IMR-90 (cell line): Measurements from ENCODE around the gene RUNX3. TPM values are rescaled to one million over a fixed set of nuclear protein-coding genes. Genes with fewer than 3 reads are reported as not detected.

ENCODE experiments used
- ATAC-seq: fragments of 200-7000 bp; cut with Tn5 transposase; 2 replicates; pipeline ENCODE4 v1.9.1; 2020; ENCODE audit warnings: low read depth, mild to moderate bottlenecking, moderate library complexity
- BruUV-seq: library from RNA; stranded (reverse); fragments of 400-500 nt; replicated peaks from 2 replicates; lab custom pipeline; 2021; lab: Mats Ljungman, UMichigan
- CTCF ChIA-PET: fragments of 300-600 bp; formaldehyde crosslinking; extraction: SDS; loops from one replicate; lab custom pipeline; 2021; ENCODE audit warnings: antibody characterized with exemption; lab: Yijun Ruan, JAX
- POLR2A ChIA-PET: fragments of 300-600 bp; sonication (Branson Sonifier 250); formaldehyde crosslinking; loops from one replicate; lab custom pipeline; 2022; ENCODE audit warnings: antibody characterized with exemption; ENCODE audit not compliant: unreplicated experiment; lab: Charles Lee
- DNase-seq: peaks from one replicate; pipeline ENCODE4 v3.0.0; 2013
- H2AFZ ChIP-seq: replicated peaks from 2 replicates; pipeline ENCODE3; 2013; ENCODE audit warnings: low read length, mild to moderate bottlenecking; ENCODE audit not compliant: poor library complexity
- H2AK5ac ChIP-seq: 2 replicates; pipeline ENCODE4 v1.6.1; 2013; ENCODE audit warnings: low read depth, low read length, inconsistent platforms
- H2AK9ac ChIP-seq: replicated peaks from 2 replicates; pipeline ENCODE3; 2013; ENCODE audit warnings: mild to moderate bottlenecking, low read depth, low read length, moderate library complexity; ENCODE audit not compliant: poor library complexity
- H2BK120ac ChIP-seq: 2 replicates; pipeline ENCODE4 v1.6.1; 2013; ENCODE audit warnings: low read depth, low read length, inconsistent platforms
- H2BK15ac ChIP-seq: 3 replicates; pipeline ENCODE4 v1.6.1; 2013; ENCODE audit warnings: low read depth, low read length, inconsistent platforms
- H2BK20ac ChIP-seq: 2 replicates; pipeline ENCODE4 v1.6.1; 2013; ENCODE audit warnings: low read depth, mild to moderate bottlenecking, inconsistent platforms, low read length, moderate library complexity
- H2BK5ac ChIP-seq: 2 replicates; pipeline ENCODE4 v1.6.1; 2013; ENCODE audit warnings: mild to moderate bottlenecking, low read depth, low read length, inconsistent platforms; ENCODE audit not compliant: poor library complexity, severe bottlenecking
- H3K14ac ChIP-seq: replicated peaks from 2 replicates; pipeline ENCODE4 v1.6.1; 2013; ENCODE audit warnings: low read depth, low read length, inconsistent platforms
- H3K18ac ChIP-seq: 2 replicates; pipeline ENCODE4 v1.6.1; 2013; ENCODE audit warnings: low read depth, low read length, control low read depth
- H3K23ac ChIP-seq: 2 replicates; pipeline ENCODE4 v1.6.1; 2013; ENCODE audit warnings: low read depth, low read length, inconsistent platforms
- H3K27ac ChIP-seq: 2 replicates; pipeline ENCODE4 v1.5.1; 2013; ENCODE audit warnings: mild to moderate bottlenecking, control low read depth, low read length; ENCODE audit not compliant: insufficient read depth
- H3K27me3 ChIP-seq: 2 replicates; pipeline ENCODE4 v1.6.1; 2013; ENCODE audit warnings: low read length; ENCODE audit not compliant: control insufficient read depth, insufficient read depth
- H3K36me3 ChIP-seq: 2 replicates; pipeline ENCODE4 v1.6.1; 2013; ENCODE audit warnings: low read length, mixed read lengths; ENCODE audit not compliant: control insufficient read depth, insufficient read depth
- H3K4ac ChIP-seq: 2 replicates; pipeline ENCODE4 v1.6.1; 2013; ENCODE audit warnings: low read depth, low read length, inconsistent platforms
- H3K4me1 ChIP-seq: 2 replicates; pipeline ENCODE4 v1.6.1; 2013; ENCODE audit warnings: low read length, mixed read lengths; ENCODE audit not compliant: control insufficient read depth, insufficient read depth
- H3K4me2 ChIP-seq: 2 replicates; pipeline ENCODE4 v1.6.1; 2013; ENCODE audit warnings: low read depth, mild to moderate bottlenecking, control low read depth, low read length, moderate library complexity
- H3K4me3 ChIP-seq: 2 replicates; pipeline ENCODE4 v1.5.1; 2013; ENCODE audit warnings: low read depth, mild to moderate bottlenecking, control low read depth, low read length, moderate library complexity; ENCODE audit not compliant: insufficient read depth
- H3K56ac ChIP-seq: 2 replicates; pipeline ENCODE4 v1.6.1; 2013; ENCODE audit warnings: low read length, inconsistent platforms; ENCODE audit not compliant: insufficient read depth; ENCODE audit errors: extremely low read depth
- H3K79me1 ChIP-seq, 2 experiments: 2 replicates each; pipeline ENCODE4 v1.6.1; 2013; ENCODE audit warnings: low read length in 2 of 2, inconsistent platforms in 1 of 2, low read depth in 1 of 2
- H3K9ac ChIP-seq: 2 replicates; pipeline ENCODE4 v1.6.1; 2013; ENCODE audit warnings: low read depth, low read length, control low read depth
- H3K9me1 ChIP-seq: 2 replicates; pipeline ENCODE4 v1.6.1; 2013; ENCODE audit warnings: low read length, inconsistent platforms; ENCODE audit not compliant: insufficient read depth
- H3K9me3 ChIP-seq: 2 replicates; pipeline ENCODE4 v1.6.1; 2013; ENCODE audit warnings: low read length; ENCODE audit not compliant: control insufficient read depth, insufficient read depth
- H4K20me1 ChIP-seq: 2 replicates; pipeline ENCODE4 v1.6.1; 2013; ENCODE audit warnings: low read length, inconsistent platforms; ENCODE audit not compliant: insufficient read depth
- H4K5ac ChIP-seq: 2 replicates; pipeline ENCODE4 v1.6.1; 2013; ENCODE audit warnings: mild to moderate bottlenecking, low read depth, low read length, control low read depth
- H4K8ac ChIP-seq, 2 experiments: 2 replicates each; pipeline ENCODE4 v1.6.1; 2013; ENCODE audit warnings: low read depth in 2 of 2, low read length in 2 of 2, control low read depth in 1 of 2, inconsistent platforms in 1 of 2
- H4K91ac ChIP-seq: 2 replicates; pipeline ENCODE4 v1.6.1; 2013; ENCODE audit warnings: low read depth, low read length, inconsistent platforms; ENCODE audit not compliant: insufficient read depth
- BHLHE40 ChIP-seq: fragments of 150-350 bp; IDR thresholded peaks from 2 replicates; pipeline ENCODE4 v1.6.1; 2016; ENCODE audit warnings: mild to moderate bottlenecking, low read depth, low read length
- CEBPB ChIP-seq: IDR thresholded peaks from 2 replicates; pipeline ENCODE4 v1.6.1; 2012; ENCODE audit warnings: low read depth, low read length, improper control_type of control experiment
- CHD1 ChIP-seq: IDR thresholded peaks from 2 replicates; pipeline ENCODE4 v1.6.1; 2012; ENCODE audit warnings: low read depth, low read length, improper control_type of control experiment
- FOS ChIP-seq: fragments of 150-350 bp; IDR thresholded peaks from 2 replicates; pipeline ENCODE4 v1.6.1; 2016; ENCODE audit warnings: low read depth, low read length
- MAFK ChIP-seq: IDR thresholded peaks from 2 replicates; pipeline ENCODE4 v1.6.1; 2012; ENCODE audit warnings: low read depth, low read length, improper control_type of control experiment
- MAZ ChIP-seq: IDR thresholded peaks from 2 replicates; pipeline ENCODE4 v1.6.1; 2012; ENCODE audit warnings: low read depth, mild to moderate bottlenecking, low read length, improper control_type of control experiment, moderate library complexity, borderline replicate concordance
- MXI1 ChIP-seq: IDR thresholded peaks from 2 replicates; pipeline ENCODE4 v1.6.1; 2012; ENCODE audit warnings: low read depth, mild to moderate bottlenecking, low read length, moderate library complexity, borderline replicate concordance
- NFE2L2 ChIP-seq: fragments of 150-350 bp; IDR thresholded peaks from 2 replicates; pipeline ENCODE4 v1.6.1; 2016; ENCODE audit warnings: low read depth, mild to moderate bottlenecking, low read length
- POLR2A ChIP-seq: IDR thresholded peaks from 2 replicates; pipeline ENCODE4 v1.6.1; 2012; ENCODE audit warnings: mild to moderate bottlenecking, low read depth, low read length
- RAD21 ChIP-seq: IDR thresholded peaks from 2 replicates; pipeline ENCODE4 v1.6.1; 2012; ENCODE audit warnings: low read length, improper control_type of control experiment
- RCOR1 ChIP-seq: IDR thresholded peaks from 2 replicates; pipeline ENCODE4 v1.6.1; 2012; ENCODE audit warnings: mild to moderate bottlenecking, low read length, improper control_type of control experiment; ENCODE audit not compliant: insufficient replicate concordance
- RFX5 ChIP-seq: IDR thresholded peaks from 2 replicates; pipeline ENCODE4 v1.8.0; 2012; ENCODE audit warnings: low read depth, mild to moderate bottlenecking, low read length, moderate library complexity
- SMC3 ChIP-seq: fragments of 150-350 bp; IDR thresholded peaks from 2 replicates; pipeline ENCODE4 v1.6.1; 2016; ENCODE audit warnings: low read depth, mild to moderate bottlenecking, antibody characterized with exemption, low read length, moderate library complexity
- USF2 ChIP-seq: fragments of 150-350 bp; IDR thresholded peaks from 2 replicates; pipeline ENCODE4 v1.6.1; 2017; ENCODE audit warnings: mild to moderate bottlenecking, antibody characterized with exemption, low read length, low read depth
- WGBS, 2 experiments: methylation state at CpG; one replicate each; pipeline versions ENCODE4 v1.1.5 to v1.1.7; 2013; ENCODE audit warnings: missing lambda C conversion rate in 2 of 2; ENCODE audit not compliant: insufficient read length in 1 of 2; ENCODE audit errors: extremely low coverage in 2 of 2; 5-methylcytosine and 5-hydroxymethylcytosine counted together
- dilution Hi-C: fragments of 300-500 bp; cut with HindIII; formaldehyde crosslinking; loops from one replicate; pipeline ENCODE4 v1.14.3; 2018; ENCODE audit warnings: low sequenced_read_pairs; ENCODE audit not compliant: unreplicated experiment
- in situ Hi-C: fragments of 300-500 bp; cut with MboI; formaldehyde crosslinking; loops from 3 replicates; pipeline ENCODE4 v1.14.3; 2019; ENCODE audit warnings: low sequenced_read_pairs, inconsistent platforms, mixed read lengths
- intact Hi-C: fragments of 100-400 bp; cut with micrococcal nuclease; formaldehyde crosslinking; loops from 2 replicates; pipeline ENCODE4 v1.10.0; 2022
- polyA plus RNA-seq, 3 experiments: library from polyadenylated mRNA; depleted of rRNA; stranded (reverse); fragments of >200 nt; gene quantifications; 2 replicates each; pipeline ENCODE4 v1.2.3, GENCODE V29; 2012; ENCODE audit warnings: low replicate concordance in 1 of 3
- total RNA-seq: library from RNA; depleted of rRNA; stranded (reverse); fragments of >200 nt; gene quantifications from 2 replicates; pipeline ENCODE4 v1.2.3, GENCODE V29; 2012

The RUNX3 gene
- total and polyA plus RNA-seq, 2 of the 4 experiments (the other 2 are of a cell fraction), result 0.07 TPM; not detected in 1

- no peak overlapping the region for H3K4me2 ChIP-seq
- no TSS peak for BruUV-seq
- no peak overlapping the region for H3K27ac ChIP-seq
- H3K23ac ChIP-seq, result no peak overlapping the region
- H3K4me1 ChIP-seq, result no peaks in the 10 kb centered on the region
- H2BK15ac ChIP-seq, result no peak overlapping the region
- H3K4me3 ChIP-seq, result no peak overlapping the region
- intact Hi-C loops, result no loop called here
- no peak for TF ChIP-seq CHD1
- no peak for TF ChIP-seq RFX5
- TF ChIP-seq USF2, result no peak
- TF ChIP-seq FOS, result no peak
- no peak for TF ChIP-seq CEBPB
- no peak for TF ChIP-seq BHLHE40
- TF ChIP-seq MAZ, result no peak
- no peak for TF ChIP-seq MAFK
- no peak for TF ChIP-seq RCOR1
- no peak for TF ChIP-seq POLR2A
- TF ChIP-seq SMC3, result no peak
- no peak for TF ChIP-seq NFE2L2
- no peak for TF ChIP-seq RAD21
- TF ChIP-seq MXI1, result no peak
- no peak overlapping the region for H2AK9ac ChIP-seq
- no peak overlapping the region for H4K8ac ChIP-seq
- no peak overlapping the region for H3K9ac ChIP-seq
- H3K9me3 ChIP-seq, result no peaks in the 10 kb centered on the region
- H2AK5ac ChIP-seq, result no peak overlapping the region
- H3K14ac ChIP-seq, result no peak overlapping the region
- H4K5ac ChIP-seq, result no peak overlapping the region
- peaks cover 5% of the 10 kb centered on the region; the same call in 1 of the 2 replicates for H4K20me1 ChIP-seq
- no peak overlapping the region for H3K4ac ChIP-seq
- dilution Hi-C loops, result no loop called here
- DNase-seq (no peak), ATAC-seq (no peak)
- ChIA-PET POLR2A (interaction anchor here (0.6 kb wide), 2 partner anchors 26 to 940 kb away, joined by 4 to 8 read pairs; no protein-coding TSS in a partner anchor), CTCF (no interaction called here)
- H2BK20ac ChIP-seq, result no peak overlapping the region
- peaks cover 50% of the 10 kb centered on the region for H3K27me3 ChIP-seq
- no peaks in the 10 kb centered on the region for H3K79me1 ChIP-seq
- no peak overlapping the region for H4K91ac ChIP-seq
- no peak overlapping the region for H2BK5ac ChIP-seq
- no peaks in the 10 kb centered on the region for H3K36me3 ChIP-seq
- no peaks in the 10 kb centered on the region for H3K9me1 ChIP-seq
- in situ Hi-C loops, result no loop called here
- no peak overlapping the region for H3K18ac ChIP-seq
- no peak overlapping the region for H2BK120ac ChIP-seq
- H2AFZ ChIP-seq, result no peak overlapping the region
- H3K56ac ChIP-seq, result no peak overlapping the region
- 69% methylated on average over 4 of the region's 12 CpGs; no CpG with 5 or more reads in 1 of the 2 experiments for WGBS, 2 experiments
Measured at GRCh38 chr1:24900985-24901781, 28.9 kb downstream of the RUNX3 start.
